CD4-positive, alpha-beta T cell treated with Interleukin-10 for 1 hour (primary cell): Measurements from ENCODE around the gene CNTNAP4.

Experiments
- DNase-seq: peaks from one replicate; pipeline ENCODE4 v3.0.0-alpha.2; 2020

Gene CNTNAP4

GRCh38 chr16:76409706-76410105 is 132.5 kb downstream of the CNTNAP4 start:
- DNase-seq: no peak

- no peak for DNase-seq
These were observed 144.4 kb downstream of the CNTNAP4 start for GRCh38 chr16:76421571-76421970.

- no peak for DNase-seq
These were observed 151.7 kb downstream of the CNTNAP4 start for GRCh38 chr16:76428858-76429257.

GRCh38 chr16:76441391-76441790 is 164.2 kb downstream of the CNTNAP4 start:
- DNase-seq: no peak

GRCh38 chr16:76441876-76442275 is 164.7 kb downstream of the CNTNAP4 start:
- DNase-seq: no peak

GRCh38 chr16:76443973-76444372 is 166.8 kb downstream of the CNTNAP4 start:
- no peak for DNase-seq

GRCh38 chr16:76444832-76445231 is 167.6 kb downstream of the CNTNAP4 start:
- DNase-seq: no peak

GRCh38 chr16:76445815-76446214 is 168.6 kb downstream of the CNTNAP4 start:
- DNase-seq: no peak

- no peak for DNase-seq
These were observed 169.1 kb downstream of the CNTNAP4 start for GRCh38 chr16:76446251-76446650.

GRCh38 chr16:76450890-76451289 is 173.7 kb downstream of the CNTNAP4 start:
- no peak for DNase-seq

- no peak for DNase-seq
These were observed 178.1 kb downstream of the CNTNAP4 start for GRCh38 chr16:76455257-76455656.

- no peak for DNase-seq
These were observed 178.8 kb downstream of the CNTNAP4 start for GRCh38 chr16:76456016-76456415.

- DNase-seq: no peak
These were observed 181.9 kb downstream of the CNTNAP4 start for GRCh38 chr16:76459111-76459510.

- DNase-seq: no peak
These were observed 184.6 kb downstream of the CNTNAP4 start for GRCh38 chr16:76461836-76462235.

GRCh38 chr16:76464955-76465620 is 187.9 kb downstream of the CNTNAP4 start:
- no peak for DNase-seq

GRCh38 chr16:76466871-76467270 is 189.7 kb downstream of the CNTNAP4 start:
- no peak for DNase-seq

- DNase-seq: no peak
These were observed 196.8 kb downstream of the CNTNAP4 start for GRCh38 chr16:76474048-76474447.

- no peak for DNase-seq
These were observed 200.9 kb downstream of the CNTNAP4 start for GRCh38 chr16:76478105-76478504.

- no peak for DNase-seq
These were observed 206.2 kb downstream of the CNTNAP4 start for GRCh38 chr16:76483307-76483909.

GRCh38 chr16:76484020-76484419 is 206.8 kb downstream of the CNTNAP4 start:
- DNase-seq: no peak

- no peak for DNase-seq
These were observed 209.5 kb downstream of the CNTNAP4 start for GRCh38 chr16:76486740-76487139.

- DNase-seq: no peak
These were observed 210.3 kb downstream of the CNTNAP4 start for GRCh38 chr16:76487411-76488064.

- no peak for DNase-seq
These were observed 210.8 kb downstream of the CNTNAP4 start for GRCh38 chr16:76488065-76488417.

GRCh38 chr16:76490036-76490639 is 212.9 kb downstream of the CNTNAP4 start:
- no peak for DNase-seq
